D721Med (cell line): Measurements from ENCODE around the gene SCCPDH.
A peak's percentile ranks its signal among the peaks of the same experiment; 100 is the strongest.

Experiments used
- DNase-seq: peaks from one replicate; pipeline ENCODE4 v3.0.0; 2011; ENCODE audit warnings: low spot score; ENCODE audit not compliant: insufficient read length
- FAIRE-seq: peaks from 2 replicates; lab custom pipeline; 2011; peaks lifted over from hg19 to GRCh38; lab: Jason Lieb, UNC
- CTCF ChIP-seq: IDR thresholded peaks from 2 replicates; pipeline ENCODE4 v1.5.1; 2012; ENCODE audit warnings: mild to moderate bottlenecking, control low read depth; ENCODE audit not compliant: insufficient read depth; ENCODE audit errors: missing control alignments

The SCCPDH gene

GRCh38 chr1:246724016-246724730 lies at the start of gene SCCPDH:
Gene SCCPDH, plus strand, starts transcription at chr1:246724409. Its CDS starts 14 bp downstream, at chr1:246724423.
- peak; percentile 97 for DNase-seq
- TF ChIP-seq CTCF = no peak
- no peak for FAIRE-seq

- no peak for TF ChIP-seq CTCF
- no peak for FAIRE-seq
- DNase-seq = no peak
Measured at GRCh38 chr1:246677842-246678241, 46.4 kb upstream of the SCCPDH start.

- DNase-seq (no peak), FAIRE-seq (no peak)
- TF ChIP-seq CTCF = no peak
Measured at GRCh38 chr1:246678816-246679793, 45.1 kb upstream of the SCCPDH start.

GRCh38 chr1:246679794-246680177 lies 44.4 kb upstream of the SCCPDH start:
- TF ChIP-seq CTCF = no peak
- no peak for FAIRE-seq
- DNase-seq = no peak

- DNase-seq (no peak), FAIRE-seq (no peak)
- TF ChIP-seq CTCF = no peak
Measured at GRCh38 chr1:246680190-246680589, 44.0 kb upstream of the SCCPDH start.

- FAIRE-seq = no peak
- no peak for TF ChIP-seq CTCF
- no peak for DNase-seq
Measured at GRCh38 chr1:246680696-246681130, 43.5 kb upstream of the SCCPDH start.
